Activated T-helper 9 cell treated with anti-CD3 and anti-CD28 coated beads, Interleukin-2, amount 50 U/mL, for 16 hours (primary cell): Measurements from ENCODE around the gene BRD3OS.
"Not testable (repeated sequence)": the region's sequence is repeated elsewhere in the genome, so short reads cannot be mapped to it uniquely, and the experiment has no call there.

Experiments
- DNase-seq: peaks from one replicate; pipeline ENCODE4 v3.0.0-alpha.2; 2020; ENCODE audit warnings: low read depth

Gene BRD3OS

DNA sequence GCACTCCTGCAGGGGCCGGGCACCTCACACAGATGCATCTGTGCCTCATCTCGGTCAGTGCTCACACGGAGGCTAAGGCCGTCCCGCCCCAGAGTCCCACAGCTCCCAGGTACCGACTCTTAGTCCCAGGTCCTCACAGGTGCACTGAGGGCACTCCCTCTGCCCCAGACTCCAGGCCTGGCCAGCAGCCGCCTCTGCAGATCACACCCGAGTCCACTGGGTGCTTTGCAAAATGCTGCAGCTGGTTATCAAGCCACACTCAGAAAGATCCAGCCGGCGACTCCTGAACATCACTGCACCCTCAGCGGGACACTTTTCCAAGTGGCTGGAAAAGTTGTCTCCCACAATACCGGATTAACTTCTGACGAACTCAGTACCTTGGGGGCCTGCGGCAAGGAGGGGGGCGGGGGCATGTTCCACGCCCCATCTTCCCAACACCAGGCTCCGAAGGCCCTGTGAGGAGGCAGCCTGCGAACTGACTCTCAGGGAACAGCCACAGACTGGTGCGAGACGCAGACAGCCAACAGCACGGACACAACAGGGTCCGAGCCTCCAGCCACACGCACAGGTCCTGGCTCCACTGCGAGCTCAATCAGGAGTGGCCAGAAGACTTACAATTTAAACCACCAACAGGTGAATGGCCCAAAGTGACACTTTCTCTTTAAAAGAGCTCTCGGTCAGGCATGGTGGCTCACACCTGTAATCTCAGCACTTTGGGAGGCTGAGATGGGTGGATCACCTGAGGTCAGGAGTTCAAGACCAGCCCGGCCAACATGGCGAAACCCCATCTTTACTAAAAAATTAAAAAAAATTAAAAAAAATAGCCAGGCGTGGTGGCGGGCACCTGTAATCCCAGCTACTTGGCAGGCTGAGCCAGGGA is 38.5 kb downstream of the BRD3OS start:
- DNase-seq: no peak

DNA sequence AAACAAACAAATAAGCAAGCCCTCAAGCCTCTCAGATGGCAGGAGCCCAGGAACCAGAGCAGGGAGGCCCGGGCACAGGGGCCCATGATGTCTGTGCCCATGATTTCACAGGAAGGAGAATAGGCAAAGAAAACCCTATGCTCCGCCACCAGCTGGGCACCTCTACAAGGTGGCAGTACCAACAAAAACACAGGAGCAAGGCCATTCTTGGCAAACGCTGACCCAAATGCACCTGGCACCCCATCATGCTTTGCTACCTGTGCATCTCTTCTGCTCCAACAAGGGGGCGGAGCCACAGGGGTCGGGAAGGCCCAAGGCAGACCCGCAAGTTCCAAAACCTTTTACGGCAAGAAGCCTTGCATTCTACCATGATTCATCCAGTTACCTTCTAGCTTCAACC is 39.4 kb downstream of the BRD3OS start:
- DNase-seq: no peak

DNA sequence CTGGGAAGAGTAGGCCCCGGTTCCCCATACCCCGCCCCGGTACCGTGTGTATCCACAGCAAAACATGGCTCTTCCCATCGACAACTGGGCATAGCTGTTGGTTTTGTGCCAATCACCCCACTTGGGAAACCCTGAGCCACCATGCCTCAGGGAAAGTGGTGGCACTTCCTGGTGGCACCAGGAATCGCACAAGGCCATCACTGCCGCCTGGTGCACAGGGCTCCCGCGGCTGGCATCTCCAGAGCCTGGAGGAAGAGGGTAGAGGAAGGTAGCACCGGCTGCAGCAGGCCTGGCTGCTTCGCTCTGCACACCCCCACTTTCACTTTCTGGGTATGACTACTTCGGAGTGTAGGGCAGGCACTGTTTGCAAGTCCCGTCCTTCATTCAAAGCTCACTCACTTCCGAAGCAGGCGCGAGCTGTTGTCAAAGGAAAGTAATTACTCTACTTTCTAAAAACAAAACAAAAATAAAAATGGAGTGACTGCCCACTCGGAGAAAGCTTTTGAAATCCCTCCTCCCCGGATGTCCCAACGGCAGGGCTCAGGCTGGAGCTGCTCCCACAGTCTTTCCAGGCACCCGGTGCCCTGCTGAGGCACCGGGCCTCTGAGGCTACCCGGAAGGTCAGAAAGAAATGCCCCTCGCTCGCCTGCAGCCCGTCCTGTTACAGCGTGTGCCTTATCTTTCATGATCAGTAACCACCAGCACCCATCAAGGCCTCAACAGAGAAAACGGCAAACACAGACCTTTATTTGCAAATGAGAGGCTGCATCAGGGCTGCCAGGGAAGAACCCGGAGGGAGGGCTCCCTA is 40.5 kb downstream of the BRD3OS start:
- peak; percentile 28 for DNase-seq

DNA sequence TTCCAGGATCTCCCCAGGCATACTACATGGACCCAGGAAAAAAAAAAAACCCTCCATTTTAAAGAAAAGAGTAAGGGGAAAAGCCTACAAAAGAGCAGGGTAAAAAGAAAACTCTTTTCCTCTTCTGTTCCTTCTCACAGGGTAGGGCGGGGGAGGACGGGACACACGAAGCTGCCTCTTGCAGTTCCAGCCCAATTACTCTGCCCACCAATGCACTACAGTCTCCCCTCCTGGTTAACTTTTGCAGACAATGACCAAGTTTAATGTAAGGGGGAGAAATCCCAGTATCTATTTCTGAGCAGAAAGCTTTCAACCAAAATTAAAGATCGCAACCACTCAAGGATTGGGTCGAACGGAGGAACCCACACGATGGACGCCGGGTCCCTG is 41.2 kb downstream of the BRD3OS start:
- no peak for DNase-seq

DNA sequence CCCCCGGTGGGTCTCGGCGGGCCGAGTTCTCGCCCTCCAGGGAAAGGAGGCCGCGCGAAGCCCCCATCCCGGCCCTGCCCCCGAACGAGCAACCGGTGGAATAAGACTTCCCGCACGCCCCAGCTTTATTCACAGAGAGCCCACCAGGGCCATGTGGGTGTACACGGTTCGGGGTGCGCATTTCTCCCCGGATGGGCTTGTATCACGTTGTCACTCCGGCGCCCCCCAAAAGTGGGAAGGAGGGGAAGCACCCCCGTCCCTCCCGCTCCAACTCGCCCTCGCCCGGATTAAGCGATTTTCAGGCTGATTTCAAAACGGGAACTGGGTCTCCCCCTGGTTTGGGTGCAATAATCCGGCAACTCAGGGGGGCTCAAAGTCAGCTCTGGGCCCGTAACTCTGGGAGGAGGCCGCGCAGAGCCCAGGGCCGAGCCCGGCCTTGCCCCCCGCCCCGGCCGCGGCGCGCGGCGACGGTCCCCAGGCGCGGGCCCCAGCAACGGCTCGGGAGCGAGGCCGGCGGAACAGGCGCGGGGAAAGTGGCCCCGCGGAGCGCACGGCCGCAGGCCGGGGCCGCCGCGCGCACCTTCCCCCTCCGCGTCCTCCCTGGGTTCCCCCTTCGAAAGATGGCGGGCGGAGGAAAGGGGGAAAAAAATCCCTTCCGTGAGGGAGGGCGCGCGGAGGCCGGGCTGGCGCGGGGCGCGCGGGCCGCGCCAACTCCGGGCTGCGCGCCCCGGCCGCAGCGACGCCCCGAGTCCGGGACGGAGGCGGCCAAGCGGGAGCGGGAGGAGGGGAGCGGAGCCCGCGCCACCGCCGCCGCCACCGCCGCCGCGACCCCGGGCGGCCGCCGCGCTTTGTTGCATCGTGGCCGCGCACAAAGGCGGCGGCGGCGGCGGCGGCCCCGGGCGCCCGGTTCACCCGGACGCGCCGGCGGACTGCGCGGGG is 41.9 kb downstream of the BRD3OS start:
- DNase-seq: peak; percentile 31

DNA sequence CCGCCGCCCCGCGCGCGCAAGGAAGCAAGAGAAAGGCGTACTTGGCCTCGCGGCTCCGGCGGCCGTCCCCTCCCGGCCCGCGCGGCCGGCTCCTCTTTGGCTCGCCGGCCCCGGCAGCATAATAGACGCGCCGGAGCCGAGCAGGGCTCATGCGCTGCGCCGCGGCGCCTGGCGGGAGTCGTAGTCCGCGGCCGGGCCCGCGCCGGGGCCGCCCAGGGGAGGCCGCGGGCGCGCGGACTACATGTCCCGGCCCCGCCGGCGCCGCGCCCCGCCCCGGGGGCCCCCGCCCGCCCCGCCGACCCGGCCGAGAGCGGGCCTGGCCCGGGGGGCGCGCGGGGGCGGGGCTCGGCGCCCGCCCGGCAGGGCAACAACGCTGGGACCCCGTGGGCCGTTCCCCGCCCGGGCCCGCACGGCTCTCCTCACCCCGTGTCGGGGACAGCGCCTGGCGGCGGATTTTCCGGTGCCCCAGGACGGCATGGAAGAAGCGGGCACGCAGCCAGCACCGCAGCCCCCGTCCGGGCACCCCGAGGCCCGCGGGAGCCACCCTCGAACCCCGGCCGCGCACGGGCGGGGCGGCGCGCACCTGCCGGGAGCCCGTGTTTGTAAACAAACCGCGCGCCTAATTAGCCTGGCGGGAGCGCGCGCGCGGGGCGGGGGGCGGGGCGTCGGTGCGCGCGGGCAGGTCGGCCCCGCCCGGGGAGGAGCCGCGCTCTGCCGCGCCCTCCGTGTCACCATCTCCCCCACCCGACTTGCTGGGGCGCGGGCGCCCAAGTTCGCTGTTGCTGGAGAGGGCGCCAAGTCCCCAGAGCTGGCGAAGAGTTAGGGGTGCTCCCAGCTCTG is 42.8 kb downstream of the BRD3OS start, which contains the start of gene BRD3:
Gene BRD3 (minus strand): TSS at position 123 of the 840 bp plus-strand sequence. CDS start 14,549 bp downstream, outside the sequence.
- peak; percentile 75 for DNase-seq

DNA sequence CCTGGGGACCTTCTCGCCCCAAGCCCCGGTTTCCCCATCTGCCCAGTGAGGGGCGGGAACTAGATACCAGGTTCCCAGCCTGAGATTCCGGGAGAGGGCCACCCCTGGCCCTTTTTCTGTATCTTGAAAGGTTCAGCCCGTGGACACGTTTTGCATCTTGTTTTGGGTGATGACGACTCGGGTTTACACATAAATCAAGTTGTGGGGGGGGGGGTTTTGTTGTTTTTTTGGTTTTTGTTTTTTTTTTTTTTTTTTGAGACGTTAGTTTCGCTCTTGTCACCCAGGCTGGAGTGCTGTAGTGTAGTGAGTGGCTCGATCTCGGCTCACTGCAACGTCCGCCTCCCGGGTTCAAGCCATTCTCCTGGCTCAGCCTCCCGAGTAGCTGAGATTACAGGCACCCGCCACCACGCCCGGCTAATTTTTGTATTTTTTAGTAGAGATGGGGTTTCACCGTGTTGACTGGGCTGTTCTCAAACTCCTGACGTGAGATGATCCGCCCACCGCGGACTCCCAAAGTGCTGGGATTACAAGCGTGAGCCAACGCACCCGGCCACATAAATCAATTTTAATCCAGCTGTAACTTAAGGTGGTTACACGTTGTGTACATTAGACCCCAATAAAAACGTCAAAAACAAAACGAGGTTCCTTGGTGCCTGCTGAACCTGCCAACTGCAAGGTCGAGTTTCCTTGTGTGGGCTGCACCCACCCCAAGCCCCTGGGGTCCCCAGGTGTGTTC is 43.6 kb downstream of the BRD3OS start:
- no peak for DNase-seq

DNA sequence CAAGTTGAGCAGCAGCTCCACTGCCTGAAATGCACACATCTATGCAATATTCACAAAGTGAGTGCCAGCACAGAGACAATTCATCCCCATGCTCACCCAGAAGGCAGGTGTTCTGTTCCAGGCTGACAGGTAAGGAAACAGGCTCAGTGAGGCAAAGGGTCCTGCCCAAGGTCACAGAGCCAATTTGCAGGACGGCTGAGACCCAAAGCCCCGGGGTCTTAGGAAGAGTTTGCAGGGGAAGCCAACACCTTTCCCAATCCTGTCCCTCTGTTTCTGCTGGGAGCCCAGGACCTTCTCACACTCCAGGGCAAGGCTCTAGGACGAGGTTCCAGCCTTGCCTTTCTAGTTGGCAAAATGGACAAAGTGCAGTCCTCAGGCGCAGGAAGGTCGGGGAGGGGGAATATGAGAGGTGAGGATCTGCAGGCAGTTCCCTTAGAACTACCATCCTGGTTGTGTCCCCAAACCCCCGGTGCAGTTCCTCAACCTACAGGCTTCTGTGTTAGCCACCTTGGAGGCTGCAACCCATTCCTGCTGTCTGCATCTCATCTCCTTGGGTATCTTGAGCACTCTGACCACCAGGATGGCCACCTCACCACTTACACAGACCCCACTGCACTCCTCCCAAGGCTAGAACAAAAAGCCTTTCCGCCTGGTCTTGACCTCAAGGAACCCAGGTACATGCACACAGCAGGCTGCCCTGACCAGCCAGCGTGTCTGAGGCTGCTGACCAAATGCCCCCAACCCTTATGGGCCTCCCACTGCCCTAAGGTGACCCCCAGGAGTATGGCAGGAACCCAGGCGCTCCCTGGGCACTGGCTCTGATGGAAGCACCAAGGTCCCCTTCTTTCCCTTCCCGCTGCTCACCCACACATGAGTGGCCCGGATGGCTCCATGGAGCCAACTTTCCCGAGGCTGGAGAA is 44.5 kb downstream of the BRD3OS start:
- no peak for DNase-seq

DNA sequence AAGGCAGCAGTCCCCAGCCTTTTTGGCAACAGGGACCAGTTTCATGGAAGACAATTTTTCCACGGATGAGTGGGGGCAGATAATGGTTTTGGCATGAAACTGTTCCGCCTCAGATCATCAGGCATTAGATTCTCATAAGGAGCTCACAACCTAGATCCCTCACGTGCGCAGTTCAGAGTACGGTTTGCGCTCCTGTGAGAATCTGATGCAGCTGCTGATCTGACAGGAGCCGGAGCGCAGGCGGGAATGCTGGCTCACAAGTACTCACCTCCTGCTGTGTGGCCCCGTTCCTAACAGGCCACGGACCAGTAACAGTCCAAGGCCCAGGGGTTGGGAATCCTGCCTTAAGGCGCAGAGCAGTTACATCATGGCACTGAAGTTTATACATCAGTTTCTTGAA is 45.9 kb downstream of the BRD3OS start:
- no peak for DNase-seq

DNA sequence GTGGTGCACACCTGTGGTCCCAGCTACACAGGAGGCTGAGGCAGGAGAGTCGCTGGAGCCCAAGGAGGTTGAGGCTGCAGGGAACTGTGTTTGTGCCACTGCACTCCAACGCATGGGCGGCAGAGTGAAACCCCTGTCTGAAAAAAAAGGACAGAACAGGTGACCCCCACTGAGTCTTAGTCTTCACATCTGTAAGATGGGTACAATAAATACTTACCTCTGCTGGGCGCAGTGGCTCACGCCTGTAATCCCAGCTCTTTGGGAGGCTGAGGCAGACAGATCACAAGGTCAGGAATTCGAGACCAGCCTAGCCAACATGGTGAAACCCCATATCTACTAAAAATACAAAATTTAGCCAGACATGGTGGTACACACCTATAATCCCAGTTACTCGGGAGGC is 47.4 kb downstream of the BRD3OS start:
- DNase-seq: not testable (repeated sequence)

DNA sequence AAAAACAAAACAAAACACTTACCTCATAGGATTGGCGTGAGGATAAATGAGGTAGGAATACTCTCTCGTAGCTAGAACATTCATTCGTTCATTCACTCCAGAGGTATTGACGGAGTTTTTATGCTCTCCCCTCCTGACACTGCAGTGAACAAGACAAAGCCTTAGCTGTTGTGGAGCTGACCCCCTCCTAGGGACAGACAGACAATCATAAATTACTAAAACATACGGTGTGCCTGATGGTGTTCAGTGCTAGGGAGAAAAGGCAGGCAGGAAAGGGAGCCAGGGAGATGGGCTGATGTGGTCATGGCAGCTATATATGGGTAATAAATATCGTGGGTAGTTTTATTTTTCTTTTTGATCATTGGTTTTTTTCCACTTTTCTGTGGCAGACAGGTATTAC is 48.2 kb downstream of the BRD3OS start:
- DNase-seq: no peak

DNA sequence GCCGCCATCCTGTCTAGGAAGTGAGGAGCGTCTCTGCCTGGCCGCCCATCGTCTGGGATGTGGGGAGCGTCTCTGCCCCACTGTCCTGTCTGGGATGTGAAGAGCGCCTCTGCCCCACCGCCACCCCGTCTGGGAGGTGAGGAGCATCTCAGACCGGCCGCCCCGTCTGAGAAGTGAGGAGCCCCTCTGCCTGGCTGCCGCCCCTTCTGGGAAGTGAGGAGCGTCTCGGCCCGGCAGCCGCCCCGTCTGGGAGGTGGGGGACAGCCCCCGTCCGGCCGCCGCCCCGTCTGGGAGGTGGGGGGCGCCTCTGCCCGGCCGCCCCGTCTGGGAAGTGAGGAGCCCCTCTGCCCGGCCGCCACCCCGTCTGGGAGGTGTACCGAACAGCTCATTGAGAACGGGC is 50.4 kb downstream of the BRD3OS start:
- DNase-seq: not testable (repeated sequence)

DNA sequence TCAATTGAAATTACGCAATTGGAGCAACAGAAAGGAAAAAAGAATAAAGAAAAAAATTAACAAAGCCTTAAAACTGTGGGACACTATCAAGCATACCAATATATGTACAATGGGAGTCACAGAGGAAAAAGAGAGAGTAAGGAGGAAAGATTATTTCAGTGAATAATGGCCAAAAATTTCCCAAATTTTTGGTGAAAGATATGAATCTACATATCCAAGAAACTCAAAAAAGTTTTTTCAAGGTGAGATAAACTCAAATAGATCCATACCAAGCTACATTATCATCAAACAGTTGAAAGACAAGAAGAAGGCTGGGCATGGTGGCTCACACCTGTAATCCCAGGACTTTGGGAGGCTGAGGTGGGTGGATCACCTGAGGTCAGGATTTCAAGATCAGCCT is 51.4 kb downstream of the BRD3OS start:
- no peak for DNase-seq
